Uterus (tissue), 4 donors: ENCODE data around the gene ERC2. TPM values are rescaled to one million over a fixed set of nuclear protein-coding genes. Genes with fewer than 3 reads are reported as not detected.

Source experiments
- DNase-seq, 2 donors: peaks; one replicate each; pipeline ENCODE4 v3.0.0-alpha.2; 2019 to 2020
- H3K27ac ChIP-seq, 2 donors: fragments of 200-600 bp; sonication (generic); 1 replicate in 1 of 2; 2 replicates in 1 of 2; pipeline ENCODE4 v1.5.1; 2016 to 2018
- H3K27me3 ChIP-seq, 2 donors: fragments of 200-600 bp; sonication (generic); one replicate each; pipeline ENCODE4 v1.5.1; 2018 to 2019; ENCODE audit warnings: control low read depth in 1 of 2
- H3K36me3 ChIP-seq, 2 donors: fragments of 200-600 bp; sonication (generic); one replicate each; pipeline ENCODE4 v1.5.1; 2019; ENCODE audit warnings: control low read depth in 1 of 2
- H3K4me1 ChIP-seq, 2 donors: fragments of 200-600 bp; sonication (generic); one replicate each; pipeline ENCODE4 v1.5.1; 2018 to 2019; ENCODE audit warnings: control low read depth in 1 of 2
- H3K4me3 ChIP-seq, 2 donors: fragments of 200-600 bp; sonication (generic); 1 replicate in 1 of 2; 2 replicates in 1 of 2; pipeline ENCODE4 v1.5.1; 2018 to 2019; ENCODE audit warnings: mild to moderate bottlenecking in 1 of 2
- H3K9me3 ChIP-seq, 2 donors: fragments of 200-600 bp; sonication (generic); one replicate each; pipeline ENCODE4 v1.5.1; 2019; ENCODE audit warnings: control low read depth in 1 of 2
- POLR2A ChIP-seq, 2 donors: fragments of 450-650 bp; IDR thresholded peaks; one replicate each; pipeline ENCODE4 v1.6.1; 2016; ENCODE audit warnings: antibody characterized with exemption in 2 of 2, mild to moderate bottlenecking in 1 of 2, moderate library complexity in 1 of 2
- intact Hi-C: fragments of 100-400 bp; cut with DNase I; formaldehyde crosslinking; loops from one replicate; pipeline ENCODE4 v1.15.1; 2023; ENCODE audit warnings: low total_unique reads
- total RNA-seq, 4 donors: library from RNA; depleted of rRNA in 3 of 4; stranded (reverse); fragments of >200 nt in 3 of 4; gene quantifications; one replicate each; pipeline versions ENCODE4 v1.1.0 to v1.2.4, GENCODE V29; 2014 to 2023
- TF ChIP-seq, protein P1 (sequence below), 4 experiments: fragments of 200-600 bp in 2 of 4; fragments of 450-650 bp in 2 of 4; sonication (generic) in 2 of 4; IDR thresholded peaks; one replicate each; pipeline ENCODE4 v1.5.1; 2016 to 2019; ENCODE audit warnings: antibody characterized with exemption in 4 of 4, mild to moderate bottlenecking in 2 of 4, moderate library complexity in 1 of 4
- donor health status: DM: yes; HTN: yes; CAD: no.

The ERC2 gene
- total RNA-seq, 4 donors from 2014 or later: 1.7 to 5.5 TPM; not detected in 2

DNA sequence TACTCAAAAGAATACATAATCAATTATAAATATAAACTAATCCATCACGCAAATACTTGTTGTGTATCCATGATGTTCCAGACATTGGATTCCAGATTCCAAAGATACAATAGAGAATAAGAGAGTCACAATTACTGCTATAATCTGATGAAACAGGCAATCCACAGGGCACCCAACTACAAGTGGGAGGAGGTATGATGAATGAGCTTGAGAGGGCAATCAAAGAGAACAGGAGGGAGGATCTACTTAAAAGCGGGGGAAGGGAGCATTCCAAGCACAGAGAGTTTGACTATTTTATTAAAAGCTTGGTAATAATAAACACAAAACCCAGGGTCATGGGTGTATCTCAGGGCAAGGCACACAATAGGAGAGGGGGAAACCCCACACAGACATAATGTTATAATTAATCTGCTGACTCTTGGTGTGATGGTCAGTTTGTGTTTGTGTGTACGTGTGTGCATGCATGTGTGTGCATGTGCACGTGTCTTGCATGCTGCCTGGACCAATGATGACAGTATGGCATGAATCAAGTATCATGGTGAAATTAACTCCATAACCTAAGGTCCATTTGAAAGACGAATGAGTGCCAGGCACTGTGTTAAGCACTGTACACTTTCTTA is 655.8 kb downstream of the ERC2 start:
- intact Hi-C loops: no loop called here
- no peaks in the 10 kb centered on the region for H3K9me3 ChIP-seq
- no peaks in the 10 kb centered on the region for H3K36me3 ChIP-seq
- DNase-seq: no peak
- no peaks in the 10 kb centered on the region for H3K4me1 ChIP-seq
- H3K4me3 ChIP-seq: no peak overlapping the region
- no peaks in the 10 kb centered on the region for H3K27me3 ChIP-seq
- no peak overlapping the region for H3K27ac ChIP-seq
- TF ChIP-seq POLR2A (IDR thresholded peaks at IDR 0.05): no peak
- TF ChIP-seq, protein P1, sequence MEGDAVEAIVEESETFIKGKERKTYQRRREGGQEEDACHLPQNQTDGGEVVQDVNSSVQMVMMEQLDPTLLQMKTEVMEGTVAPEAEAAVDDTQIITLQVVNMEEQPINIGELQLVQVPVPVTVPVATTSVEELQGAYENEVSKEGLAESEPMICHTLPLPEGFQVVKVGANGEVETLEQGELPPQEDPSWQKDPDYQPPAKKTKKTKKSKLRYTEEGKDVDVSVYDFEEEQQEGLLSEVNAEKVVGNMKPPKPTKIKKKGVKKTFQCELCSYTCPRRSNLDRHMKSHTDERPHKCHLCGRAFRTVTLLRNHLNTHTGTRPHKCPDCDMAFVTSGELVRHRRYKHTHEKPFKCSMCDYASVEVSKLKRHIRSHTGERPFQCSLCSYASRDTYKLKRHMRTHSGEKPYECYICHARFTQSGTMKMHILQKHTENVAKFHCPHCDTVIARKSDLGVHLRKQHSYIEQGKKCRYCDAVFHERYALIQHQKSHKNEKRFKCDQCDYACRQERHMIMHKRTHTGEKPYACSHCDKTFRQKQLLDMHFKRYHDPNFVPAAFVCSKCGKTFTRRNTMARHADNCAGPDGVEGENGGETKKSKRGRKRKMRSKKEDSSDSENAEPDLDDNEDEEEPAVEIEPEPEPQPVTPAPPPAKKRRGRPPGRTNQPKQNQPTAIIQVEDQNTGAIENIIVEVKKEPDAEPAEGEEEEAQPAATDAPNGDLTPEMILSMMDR (IDR thresholded peaks at IDR 0.05): no peak

DNA sequence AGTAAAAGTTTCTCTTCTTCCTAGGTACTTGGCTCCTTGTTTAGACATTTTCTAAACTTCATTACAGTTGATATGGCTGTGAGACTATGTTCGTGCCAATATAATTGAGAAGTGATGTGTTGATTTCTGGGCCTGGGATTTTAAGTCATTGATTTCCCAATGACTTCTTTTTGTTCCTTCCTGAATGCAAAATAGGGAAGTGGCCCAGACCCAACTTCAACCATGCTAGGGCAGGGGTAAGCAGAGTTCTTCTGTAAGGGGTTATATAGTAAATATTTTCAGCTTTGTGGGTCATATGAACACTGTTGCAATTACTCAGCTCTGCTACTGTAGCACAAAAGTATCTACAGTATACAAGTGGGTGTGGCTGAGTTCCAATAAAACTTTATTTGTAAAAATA is 661.1 kb downstream of the ERC2 start:
- Histone ChIP-seq H3K4me1 (no peaks in the 10 kb centered on the region), H3K36me3 (no peaks in the 10 kb centered on the region), H3K27ac (no peak overlapping the region), H3K4me3 (no peak overlapping the region), H3K27me3 (no peaks in the 10 kb centered on the region), H3K9me3 (no peaks in the 10 kb centered on the region)
- DNase-seq: no peak
- TF ChIP-seq, protein P1 (IDR thresholded peaks at IDR 0.05): no peak
- TF ChIP-seq POLR2A (IDR thresholded peaks at IDR 0.05): no peak
- intact Hi-C loops: no loop called here

DNA sequence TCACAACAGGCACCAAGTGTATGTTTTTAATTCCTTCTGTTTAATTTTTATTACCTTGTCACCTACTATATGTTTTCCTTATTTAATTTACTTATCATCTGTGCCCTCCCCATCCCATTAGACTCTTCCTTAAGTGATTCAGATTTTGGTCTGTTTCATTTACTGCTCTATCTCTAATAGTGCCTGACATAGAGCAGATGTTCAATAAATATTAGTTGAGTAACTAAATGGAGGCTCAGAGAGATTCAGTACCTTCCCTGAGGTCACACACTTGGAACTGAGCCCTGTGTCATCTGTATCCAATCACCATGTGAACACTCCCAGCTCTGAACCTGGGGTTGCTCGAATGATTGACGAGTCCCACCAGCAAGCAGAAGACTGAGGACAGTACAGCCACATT is 663.1 kb downstream of the ERC2 start:
- no peaks in the 10 kb centered on the region for H3K36me3 ChIP-seq
- intact Hi-C loops: no loop called here
- no peak for DNase-seq
- H3K27me3 ChIP-seq: no peaks in the 10 kb centered on the region
- H3K4me1 ChIP-seq: no peaks in the 10 kb centered on the region
- H3K27ac ChIP-seq: no peak overlapping the region
- H3K4me3 ChIP-seq: no peak overlapping the region
- TF ChIP-seq POLR2A (IDR thresholded peaks at IDR 0.05): no peak
- TF ChIP-seq, protein P1 (IDR thresholded peaks at IDR 0.05): no peak
- H3K9me3 ChIP-seq: no peaks in the 10 kb centered on the region

DNA sequence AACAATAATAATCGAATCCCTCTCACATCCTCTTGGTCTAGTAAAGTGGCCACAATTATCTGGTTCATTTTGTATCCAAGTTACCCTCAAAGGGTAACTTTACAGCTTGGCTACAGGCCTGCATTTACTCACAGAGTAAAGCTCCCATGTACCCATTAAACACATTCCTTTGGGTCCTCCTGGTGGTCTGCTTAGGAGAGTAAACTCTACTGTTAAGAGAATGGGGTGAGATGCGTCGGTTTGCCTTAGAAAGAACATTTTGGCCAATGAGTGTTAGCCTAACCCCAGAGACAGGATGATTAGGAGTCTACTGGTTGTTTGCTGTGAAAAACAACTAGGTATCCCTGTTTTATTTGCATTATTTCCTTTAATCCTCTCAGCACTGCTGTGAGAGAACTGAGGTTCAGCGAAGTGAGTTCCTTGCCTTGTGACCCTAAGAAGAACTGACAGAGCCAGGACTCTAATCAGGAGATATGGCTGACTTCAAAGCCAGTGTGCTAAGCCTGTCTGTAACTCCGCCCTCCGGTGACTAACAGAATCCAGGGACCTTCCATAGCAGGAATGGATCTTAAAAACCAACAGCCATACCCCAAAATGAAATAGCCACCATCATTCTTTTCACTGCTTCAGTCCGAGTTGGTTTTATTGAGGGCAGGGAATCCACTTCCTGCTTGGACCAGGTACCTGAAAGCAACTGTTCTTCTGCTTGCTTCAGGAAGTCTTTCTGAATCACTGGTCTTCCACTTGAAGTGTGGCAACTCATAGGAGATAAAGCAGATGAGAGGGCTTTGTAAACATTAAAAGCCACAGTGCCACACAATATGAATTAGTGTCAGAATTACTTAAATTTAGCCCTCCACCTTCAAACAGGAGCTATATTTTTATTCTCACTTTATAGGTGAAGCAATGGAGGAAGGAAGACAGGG is 663.8 kb downstream of the ERC2 start:
- Histone ChIP-seq H3K9me3 (no peaks in the 10 kb centered on the region), H3K4me1 (no peaks in the 10 kb centered on the region), H3K4me3 (no peak overlapping the region), H3K27ac (no peak overlapping the region), H3K36me3 (no peaks in the 10 kb centered on the region), H3K27me3 (no peaks in the 10 kb centered on the region)
- TF ChIP-seq POLR2A (IDR thresholded peaks at IDR 0.05): no peak
- TF ChIP-seq, protein P1 (IDR thresholded peaks at IDR 0.05): no peak
- intact Hi-C loops: no loop called here
- no peak for DNase-seq

DNA sequence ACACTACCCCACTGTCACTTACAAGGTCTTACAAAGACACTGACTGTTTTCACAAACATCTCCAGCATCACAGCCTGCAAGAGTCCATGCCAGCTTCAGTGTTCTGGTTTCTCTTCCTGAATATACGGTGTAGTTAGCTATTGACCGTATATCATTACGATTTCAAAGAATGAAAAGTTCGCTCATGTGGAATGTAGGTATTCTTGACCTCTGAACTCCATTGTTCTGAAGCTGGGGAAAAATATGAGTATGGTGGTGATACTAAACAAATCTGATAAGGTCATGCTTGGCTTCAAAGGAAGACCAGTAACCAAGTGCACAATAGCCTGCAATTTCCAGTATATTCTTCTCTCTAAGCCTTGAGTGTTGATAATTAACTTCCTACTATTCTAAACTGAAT is 665.5 kb downstream of the ERC2 start:
- Histone ChIP-seq H3K4me3 (no peak overlapping the region), H3K27me3 (no peaks in the 10 kb centered on the region), H3K27ac (no peak overlapping the region), H3K9me3 (no peaks in the 10 kb centered on the region), H3K4me1 (no peaks in the 10 kb centered on the region), H3K36me3 (no peaks in the 10 kb centered on the region)
- TF ChIP-seq POLR2A (IDR thresholded peaks at IDR 0.05): no peak
- TF ChIP-seq, protein P1 (IDR thresholded peaks at IDR 0.05): no peak
- no peak for DNase-seq
- intact Hi-C loops: no loop called here
